A549 treated with dexamethasone at 1 μM for 4 hours (cell line): ENCODE results near the gene LEFTY1. TPM values are rescaled to one million over a fixed set of nuclear protein-coding genes. Genes with fewer than 3 reads are reported as not detected.

Source experiments
- total RNA-seq: library from RNA; stranded (reverse); fragments of 200-300 nt; extraction: Qiagen RNA extraction; gene quantifications from 5 replicates; pipeline ENCODE4 v1.2.3, GENCODE V29; 2022

Gene LEFTY1, protein sequence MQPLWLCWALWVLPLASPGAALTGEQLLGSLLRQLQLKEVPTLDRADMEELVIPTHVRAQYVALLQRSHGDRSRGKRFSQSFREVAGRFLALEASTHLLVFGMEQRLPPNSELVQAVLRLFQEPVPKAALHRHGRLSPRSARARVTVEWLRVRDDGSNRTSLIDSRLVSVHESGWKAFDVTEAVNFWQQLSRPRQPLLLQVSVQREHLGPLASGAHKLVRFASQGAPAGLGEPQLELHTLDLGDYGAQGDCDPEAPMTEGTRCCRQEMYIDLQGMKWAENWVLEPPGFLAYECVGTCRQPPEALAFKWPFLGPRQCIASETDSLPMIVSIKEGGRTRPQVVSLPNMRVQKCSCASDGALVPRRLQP
- 0.61 to 2.0 TPM (median 1.3 TPM) in 5 replicates for total RNA-seq

GRCh38 chr1:225888898-225889601, at the start of gene LEFTY1:
LEFTY1 (minus strand) TSS chr1:225889146; CDS start chr1:225889066, 80 bp downstream.

DNA sequence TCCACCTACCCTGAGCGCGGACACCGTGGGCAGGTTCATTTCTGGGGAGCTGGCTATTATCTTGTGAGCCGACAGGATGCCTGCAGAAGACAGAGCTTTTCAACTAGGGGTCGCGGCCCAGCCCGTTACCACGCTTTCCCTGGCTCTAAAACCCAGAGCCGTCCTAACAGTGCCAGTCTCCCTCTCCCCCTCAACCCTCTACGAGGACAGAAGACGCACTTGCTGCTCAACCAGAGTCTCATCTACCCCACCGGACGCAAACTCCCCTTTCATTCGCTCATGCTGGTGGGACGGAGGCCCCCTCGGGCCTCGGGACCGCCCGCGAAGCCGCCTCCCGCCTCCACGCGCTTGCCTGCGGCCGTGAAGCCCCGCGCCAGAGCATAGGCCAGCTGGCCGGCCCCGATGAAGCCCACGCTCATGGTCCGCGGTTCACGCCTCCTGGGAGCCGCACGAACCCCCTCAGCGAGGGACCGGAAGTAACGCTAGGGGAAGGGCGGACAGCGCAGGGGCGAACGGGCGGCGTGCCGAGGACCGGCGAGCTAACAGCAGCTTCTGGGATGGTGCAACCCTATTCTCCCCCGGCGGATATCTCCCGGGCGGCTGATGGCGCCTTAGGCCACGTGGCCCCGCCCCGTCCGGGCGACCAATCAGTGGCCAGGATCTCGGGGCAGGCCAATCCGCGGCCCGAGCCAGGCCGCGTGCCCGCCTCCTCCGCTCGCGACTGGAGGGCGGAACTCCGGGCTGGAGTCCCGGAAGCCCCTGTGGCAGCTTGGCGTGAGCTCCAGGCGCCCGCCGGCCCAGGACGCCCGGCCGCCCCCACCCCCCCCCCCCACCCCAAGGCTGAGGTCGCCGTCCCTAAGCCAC, 35.0 kb upstream of the LEFTY1 start, which contains the start of gene PYCR2:
PYCR2 (minus strand) TSS at position 559 of the 864 bp plus-strand sequence; CDS start at position 419, 140 bp downstream.

GRCh38 chr1:225881959-225882693, 6.8 kb downstream of the LEFTY1 start, which contains the start of gene TMEM63A:
TMEM63A (minus strand) TSS chr1:225882380; CDS start chr1:225877580, 4,800 bp downstream.

Other genes with a start within 250 kb of the LEFTY1 start
- 79.8 to 114 TPM (median 103 TPM) in 5 replicates for gene ENAH, start 236.0 kb downstream of the LEFTY1 start, total RNA-seq
- gene SRP9, start 111.3 kb downstream of the LEFTY1 start, total RNA-seq = 210 to 367 TPM (median 224 TPM) in 5 replicates
- 201 to 236 TPM (median 215 TPM) in 5 replicates for gene EPHX1, start 79.0 kb downstream of the LEFTY1 start, total RNA-seq
- gene TMEM63A, start 6.8 kb downstream of the LEFTY1 start, total RNA-seq = 2.8 to 6.9 TPM (median 5.3 TPM) in 5 replicates
- 41.6 to 49.5 TPM (median 47.8 TPM) in 5 replicates for gene PYCR2, start 35.1 kb upstream of the LEFTY1 start, total RNA-seq
- gene LEFTY2, start 52.1 kb upstream of the LEFTY1 start, total RNA-seq = 0.10 to 0.29 TPM (median 0.24 TPM) in 3 of 5 replicates, not detected in the others
- 7.3 to 10.2 TPM (median 8.4 TPM) in 5 replicates for gene SDE2, start 110.2 kb upstream of the LEFTY1 start, total RNA-seq
- 352 to 450 TPM (median 386 TPM) in 5 replicates for gene H3-3A, start 173.6 kb upstream of the LEFTY1 start, total RNA-seq